ENCODE results near the gene CGNL1.

The CGNL1 gene

DNA sequence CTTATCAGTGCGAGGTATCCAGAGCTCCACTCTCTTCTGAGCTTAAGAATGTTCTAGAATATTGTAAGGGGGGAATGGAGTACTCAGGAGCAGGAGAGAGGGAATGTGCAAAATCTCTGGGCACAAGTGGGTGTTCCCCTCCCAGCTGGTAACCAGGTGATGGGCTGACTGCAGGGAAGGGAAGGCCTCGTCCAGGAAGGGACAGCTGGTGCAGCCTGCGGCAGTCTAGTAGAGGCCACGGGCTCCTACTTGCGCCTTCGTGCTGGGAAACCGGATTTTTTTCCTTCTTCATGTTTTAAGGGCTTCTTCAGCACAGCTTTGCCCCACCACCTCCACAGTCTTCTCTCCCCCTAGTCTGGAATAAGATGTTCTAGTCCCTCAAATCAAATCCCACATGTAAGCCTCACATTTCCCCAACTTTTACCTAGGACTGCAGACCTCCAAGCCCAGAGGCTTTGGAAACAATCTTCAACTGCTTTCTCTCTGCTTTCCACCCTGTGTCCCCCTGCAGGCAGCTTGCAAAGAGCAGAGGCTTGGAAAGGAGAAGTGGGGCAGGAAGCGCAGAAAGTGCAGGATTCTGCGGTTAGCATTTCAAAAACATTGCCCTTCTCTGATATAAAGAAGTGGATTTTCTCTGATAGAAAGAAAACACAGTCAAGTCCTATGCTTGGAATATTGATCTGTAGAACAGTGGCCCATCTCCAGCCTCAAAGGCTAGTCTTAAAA is 11.9 kb upstream of the CGNL1 start:
- TF ChIP-seq, protein P1, sequence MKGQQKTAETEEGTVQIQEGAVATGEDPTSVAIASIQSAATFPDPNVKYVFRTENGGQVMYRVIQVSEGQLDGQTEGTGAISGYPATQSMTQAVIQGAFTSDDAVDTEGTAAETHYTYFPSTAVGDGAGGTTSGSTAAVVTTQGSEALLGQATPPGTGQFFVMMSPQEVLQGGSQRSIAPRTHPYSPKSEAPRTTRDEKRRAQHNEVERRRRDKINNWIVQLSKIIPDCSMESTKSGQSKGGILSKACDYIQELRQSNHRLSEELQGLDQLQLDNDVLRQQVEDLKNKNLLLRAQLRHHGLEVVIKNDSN (IDR thresholded peaks at IDR 0.05) = no peak
- no peak for TF ChIP-seq RAD21 (IDR thresholded peaks at IDR 0.05; ENCODE audit: low read depth)
- TF ChIP-seq FOXM1 (IDR thresholded peaks at IDR 0.05; ENCODE audit: borderline replicate concordance, low read depth) = no peak
- no peak for TF ChIP-seq NFIC (IDR thresholded peaks at IDR 0.05)
- no peak for TF ChIP-seq CEBPB (IDR thresholded peaks at IDR 0.05)
- no peak for TF ChIP-seq CREB1 (IDR thresholded peaks at IDR 0.05; ENCODE audit: low read depth)
- TF ChIP-seq TEAD4 (IDR thresholded peaks at IDR 0.05) = no peak
- no peak for TF ChIP-seq YY1 (IDR thresholded peaks at IDR 0.05; ENCODE audit: low read depth)
- no peak for TF ChIP-seq EGR1 (IDR thresholded peaks at IDR 0.05)
- no peak for TF ChIP-seq EP300 (IDR thresholded peaks at IDR 0.05; ENCODE audit: borderline replicate concordance)
- TF ChIP-seq, protein P2, sequence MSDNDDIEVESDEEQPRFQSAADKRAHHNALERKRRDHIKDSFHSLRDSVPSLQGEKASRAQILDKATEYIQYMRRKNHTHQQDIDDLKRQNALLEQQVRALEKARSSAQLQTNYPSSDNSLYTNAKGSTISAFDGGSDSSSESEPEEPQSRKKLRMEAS (IDR thresholded peaks at IDR 0.05) = no peak
- TF ChIP-seq TAF1 (IDR thresholded peaks at IDR 0.05; ENCODE audit: low read depth) = no peak
- TF ChIP-seq, protein P3, sequence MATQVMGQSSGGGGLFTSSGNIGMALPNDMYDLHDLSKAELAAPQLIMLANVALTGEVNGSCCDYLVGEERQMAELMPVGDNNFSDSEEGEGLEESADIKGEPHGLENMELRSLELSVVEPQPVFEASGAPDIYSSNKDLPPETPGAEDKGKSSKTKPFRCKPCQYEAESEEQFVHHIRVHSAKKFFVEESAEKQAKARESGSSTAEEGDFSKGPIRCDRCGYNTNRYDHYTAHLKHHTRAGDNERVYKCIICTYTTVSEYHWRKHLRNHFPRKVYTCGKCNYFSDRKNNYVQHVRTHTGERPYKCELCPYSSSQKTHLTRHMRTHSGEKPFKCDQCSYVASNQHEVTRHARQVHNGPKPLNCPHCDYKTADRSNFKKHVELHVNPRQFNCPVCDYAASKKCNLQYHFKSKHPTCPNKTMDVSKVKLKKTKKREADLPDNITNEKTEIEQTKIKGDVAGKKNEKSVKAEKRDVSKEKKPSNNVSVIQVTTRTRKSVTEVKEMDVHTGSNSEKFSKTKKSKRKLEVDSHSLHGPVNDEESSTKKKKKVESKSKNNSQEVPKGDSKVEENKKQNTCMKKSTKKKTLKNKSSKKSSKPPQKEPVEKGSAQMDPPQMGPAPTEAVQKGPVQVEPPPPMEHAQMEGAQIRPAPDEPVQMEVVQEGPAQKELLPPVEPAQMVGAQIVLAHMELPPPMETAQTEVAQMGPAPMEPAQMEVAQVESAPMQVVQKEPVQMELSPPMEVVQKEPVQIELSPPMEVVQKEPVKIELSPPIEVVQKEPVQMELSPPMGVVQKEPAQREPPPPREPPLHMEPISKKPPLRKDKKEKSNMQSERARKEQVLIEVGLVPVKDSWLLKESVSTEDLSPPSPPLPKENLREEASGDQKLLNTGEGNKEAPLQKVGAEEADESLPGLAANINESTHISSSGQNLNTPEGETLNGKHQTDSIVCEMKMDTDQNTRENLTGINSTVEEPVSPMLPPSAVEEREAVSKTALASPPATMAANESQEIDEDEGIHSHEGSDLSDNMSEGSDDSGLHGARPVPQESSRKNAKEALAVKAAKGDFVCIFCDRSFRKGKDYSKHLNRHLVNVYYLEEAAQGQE (IDR thresholded peaks at IDR 0.05; ENCODE audit: low read depth) = no peak

DNA sequence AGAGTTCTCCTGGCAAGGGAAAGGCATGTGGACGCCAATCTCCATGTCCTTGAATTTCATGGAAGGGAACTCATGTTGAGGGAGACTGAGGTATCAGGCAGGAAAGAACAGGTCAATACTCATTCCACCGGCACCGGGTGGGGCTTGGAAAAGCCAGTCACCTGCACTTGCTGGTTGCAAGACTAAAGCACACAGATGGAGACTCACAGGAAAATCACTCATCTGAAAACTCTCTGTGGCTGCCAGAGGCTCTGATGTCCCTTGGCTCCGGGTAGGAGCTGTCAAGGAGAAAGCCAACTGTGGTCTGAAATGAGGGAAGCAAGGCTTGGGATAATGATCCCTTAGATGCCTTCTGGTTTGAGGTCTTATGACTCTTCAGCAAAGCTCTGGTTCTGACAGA is 8.7 kb upstream of the CGNL1 start:
- TF ChIP-seq TCF12 (IDR thresholded peaks at IDR 0.05; ENCODE audit: low read depth) (no peak), EP300 (IDR thresholded peaks at IDR 0.05; ENCODE audit: borderline replicate concordance) (no peak)
- TF ChIP-seq, protein P1 (IDR thresholded peaks at IDR 0.05) = no peak

DNA sequence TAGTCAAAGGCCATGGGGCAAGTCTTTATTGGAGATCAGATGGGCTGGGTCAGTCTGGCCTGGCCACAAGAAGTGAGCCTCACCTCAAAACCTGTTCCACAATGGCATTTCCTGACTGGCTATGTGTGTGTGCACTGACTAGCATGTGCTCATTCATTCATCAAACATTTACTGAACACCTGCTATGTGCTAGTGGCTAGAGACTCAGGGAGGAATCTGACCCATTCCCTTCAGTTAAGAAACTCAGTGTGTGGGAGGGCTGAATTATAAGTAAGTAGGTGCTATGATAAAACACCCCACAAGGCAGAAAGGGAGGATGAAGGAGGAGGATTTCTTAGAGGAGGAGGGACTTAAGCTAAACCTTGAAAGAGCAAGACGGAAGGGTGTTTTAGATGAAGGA is 5.4 kb upstream of the CGNL1 start:
- TF ChIP-seq YY1 (IDR thresholded peaks at IDR 0.05; ENCODE audit: low read depth) = no peak
- TF ChIP-seq, protein P1 (IDR thresholded peaks at IDR 0.05) = no peak
- TF ChIP-seq EGR1 (IDR thresholded peaks at IDR 0.05) = no peak
- TF ChIP-seq RAD21 (IDR thresholded peaks at IDR 0.05; ENCODE audit: low read depth) = no peak
- TF ChIP-seq TAF1 (IDR thresholded peaks at IDR 0.05; ENCODE audit: low read depth) = no peak
- TF ChIP-seq, protein P2 (IDR thresholded peaks at IDR 0.05) = no peak
- no peak for TF ChIP-seq TCF12 (IDR thresholded peaks at IDR 0.05; ENCODE audit: low read depth)
- no peak for TF ChIP-seq TEAD4 (IDR thresholded peaks at IDR 0.05)
- TF ChIP-seq, protein P3 (IDR thresholded peaks at IDR 0.05; ENCODE audit: low read depth) = no peak
- no peak for TF ChIP-seq NFIC (IDR thresholded peaks at IDR 0.05)
- no peak for TF ChIP-seq CREB1 (IDR thresholded peaks at IDR 0.05; ENCODE audit: low read depth)
- no peak for TF ChIP-seq CEBPB (IDR thresholded peaks at IDR 0.05)
- TF ChIP-seq ZBTB7A (IDR thresholded peaks at IDR 0.05; ENCODE audit: low read depth) = no peak
- TF ChIP-seq EP300 (IDR thresholded peaks at IDR 0.05; ENCODE audit: borderline replicate concordance) = no peak
- no peak for TF ChIP-seq FOXM1 (IDR thresholded peaks at IDR 0.05; ENCODE audit: borderline replicate concordance, low read depth)

DNA sequence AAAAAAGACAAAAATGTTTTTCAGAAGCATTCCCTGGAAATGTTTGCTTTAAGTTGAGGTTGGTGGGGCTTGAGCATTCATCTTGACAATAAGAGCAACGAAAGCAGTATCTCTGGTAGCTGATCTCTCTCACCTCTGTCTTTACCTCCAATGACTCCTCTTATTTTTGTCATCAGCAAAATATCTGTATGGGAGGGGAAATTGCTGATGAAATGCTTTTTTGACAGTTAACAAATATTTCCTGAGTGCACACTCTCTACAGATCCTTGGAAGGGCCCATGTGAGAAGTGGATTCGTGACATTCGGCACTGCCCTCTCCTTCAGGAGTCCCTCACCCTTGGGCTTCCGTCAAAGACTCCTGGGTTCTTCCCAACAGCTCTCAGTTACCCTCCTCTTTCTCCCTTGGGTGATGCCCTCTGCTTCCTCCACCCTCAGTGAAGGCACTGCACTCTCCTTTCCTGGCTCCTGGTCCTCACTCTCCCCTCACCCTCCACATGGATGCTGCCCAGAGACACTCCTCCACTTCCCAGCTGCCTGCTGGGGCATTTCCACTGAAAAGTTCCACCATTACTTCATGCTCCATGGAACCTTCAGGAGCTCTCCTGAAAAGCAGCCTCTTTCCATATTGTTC is 2.9 kb upstream of the CGNL1 start:
- TF ChIP-seq, protein P2 (IDR thresholded peaks at IDR 0.05) = no peak
- TF ChIP-seq CEBPB (IDR thresholded peaks at IDR 0.05) (no peak), EGR1 (IDR thresholded peaks at IDR 0.05) (no peak), TCF12 (IDR thresholded peaks at IDR 0.05; ENCODE audit: low read depth) (no peak), ZBTB7A (IDR thresholded peaks at IDR 0.05; ENCODE audit: low read depth) (no peak), TAF1 (IDR thresholded peaks at IDR 0.05; ENCODE audit: low read depth) (no peak), TEAD4 (IDR thresholded peaks at IDR 0.05) (no peak), CREB1 (IDR thresholded peaks at IDR 0.05; ENCODE audit: low read depth) (no peak), YY1 (IDR thresholded peaks at IDR 0.05; ENCODE audit: low read depth) (no peak), NFIC (IDR thresholded peaks at IDR 0.05) (no peak), FOXM1 (IDR thresholded peaks at IDR 0.05; ENCODE audit: borderline replicate concordance, low read depth) (no peak), RAD21 (IDR thresholded peaks at IDR 0.05; ENCODE audit: low read depth) (no peak), EP300 (IDR thresholded peaks at IDR 0.05; ENCODE audit: borderline replicate concordance) (no peak)
- TF ChIP-seq, protein P1 (IDR thresholded peaks at IDR 0.05) = no peak
- TF ChIP-seq, protein P3 (IDR thresholded peaks at IDR 0.05; ENCODE audit: low read depth) = no peak
